Heart left ventricle (tissue), 16 donors: Measurements from ENCODE around the gene TM9SF4. TPM values are rescaled to one million over a fixed set of nuclear protein-coding genes. Genes with fewer than 3 reads are reported as not detected.

Source experiments
- ATAC-seq, 4 donors: fragments of 200-7000 bp; cut with Tn5 transposase; one replicate each; pipeline ENCODE4 v1.9.1; 2020 to 2022; ENCODE audit warnings: moderate library complexity in 4 of 4, mild to moderate bottlenecking in 3 of 4, moderate number of reproducible peaks in 1 of 4
- DNase-seq, 5 donors: peaks; one replicate each; pipeline ENCODE4 v3.0.0-alpha.2; 2020
- H3K27ac ChIP-seq, 12 donors: fragments of 200-600 bp; sonication (generic) in 4 of 12; one replicate each; pipeline versions ENCODE4 v1.5.0 to v1.8.0; 2016 to 2022; ENCODE audit warnings: mild to moderate bottlenecking in 2 of 12
- H3K27me3 ChIP-seq, 9 donors: fragments of 200-600 bp; sonication (generic) in 2 of 9; one replicate each; pipeline versions ENCODE4 v1.5.1 to v1.8.0; 2016 to 2022; ENCODE audit warnings: mild to moderate bottlenecking in 3 of 9
- H3K36me3 ChIP-seq, 9 donors: fragments of 200-600 bp; sonication (generic) in 2 of 9; one replicate each; pipeline versions ENCODE4 v1.5.0 to v1.8.0; 2018 to 2022; ENCODE audit warnings: mild to moderate bottlenecking in 2 of 9
- H3K4me1 ChIP-seq, 12 donors: fragments of 200-600 bp; sonication (generic) in 4 of 12; one replicate each; pipeline versions ENCODE4 v1.5.0 to v1.8.0; 2016 to 2022; ENCODE audit warnings: mild to moderate bottlenecking in 3 of 12
- H3K4me3 ChIP-seq, 12 donors: fragments of 200-600 bp; sonication (generic) in 4 of 12; one replicate each; pipeline versions ENCODE4 v1.5.0 to v1.8.0; 2017 to 2022; ENCODE audit warnings: mild to moderate bottlenecking in 9 of 12, moderate library complexity in 4 of 12
- H3K9me3 ChIP-seq, 12 donors: fragments of 200-600 bp; sonication (generic) in 4 of 12; one replicate each; pipeline versions ENCODE4 v1.5.0 to v1.8.0; 2016 to 2022; ENCODE audit warnings: mild to moderate bottlenecking in 1 of 12
- POLR2A ChIP-seq, 2 donors: fragments of 450-650 bp; IDR thresholded peaks; one replicate each; pipeline ENCODE4 v1.6.1; 2017; ENCODE audit warnings: antibody characterized with exemption in 2 of 2, mild to moderate bottlenecking in 2 of 2, moderate library complexity in 2 of 2
- WGBS, 4 donors: extraction: QIAGEN DNeasy Blood & Tissue Kit in 2 of 4; methylation state at CpG; one replicate each; pipeline versions ENCODE4 v1.1.5 to v1.1.7; 2013 to 2018; 5-methylcytosine and 5-hydroxymethylcytosine counted together
- intact Hi-C, 10 donors: fragments of 100-400 bp; cut with DNase I; formaldehyde crosslinking; loops; one replicate each; pipeline versions ENCODE4 v1.11.1 to v1.14.2; 2022
- polyA plus RNA-seq, 2 donors: library from polyadenylated mRNA; stranded (reverse); fragments of 200-250 nt; gene quantifications; one replicate each; pipeline ENCODE4 v1.2.3, GENCODE V29; 2013
- total RNA-seq, 9 donors: library from RNA; depleted of rRNA in 2 of 9; stranded (reverse); fragments of >200 nt in 2 of 9; fragmentation: NEBNext Ultra II Directional in 3 of 9; extraction: Animal tissue kit (Norgen Biotek cat#: 25700) in 3 of 9; gene quantifications; one replicate each; pipeline versions ENCODE4 v1.1.0 to v1.2.4, GENCODE V29; 2016 to 2023
- TF ChIP-seq, protein P1 (sequence below), 12 donors: fragments of 200-600 bp; sonication (generic) in 4 of 12; IDR thresholded peaks; one replicate each; pipeline versions ENCODE4 v1.5.0 to v1.8.0; 2018 to 2022; ENCODE audit warnings: antibody characterized with exemption in 12 of 12, mild to moderate bottlenecking in 5 of 12
- donor health status: ischemic (EF 13 %, LVEDD 7.1; RV severe dilation, severe dysfunction).
- donor health status: healthy with polysubstance abuse.
- donor health status: DM: no; HTN: yes; CAD: no.
- donor health status: DM: no; HTN: no; CAD: no.
- donor health status: ischemic (EF 25% LVEDD 6.9; RV normal size, moderate dysfunction).
- donor health status: ischemic (EF 25% LVEDD 5.7; RV mildly dilated, moderate dysfunction).
- donor health status: healthy.
- donor health status: DM: yes; HTN: yes; CAD: no.
- donor health status: ischemic (EF 35%, LVEDD 5.7; RV mildly dilated, moderate dysfunction).
- donor health status: nonischemic (EF 11% LVEDD 7.7; RV severe dilation, severe dysfunction).
- donor health status: DM: yes; HTN: yes; CAD: no.
- donor health status: PGD.
- donor health status: ischemic (EF 29% LVEDD 5.4; RV normal size, mild dysfunction).
- donor health status: nonischemic (EF 23%, LVEDD 6.1; RV moderate dilation, normal function).

TM9SF4 gene
- total and polyA plus RNA-seq, 11 donors: 15.7 to 37.9 (median 28.8) TPM

GRCh38 chr20:32123088-32123487 is 13.6 kb downstream of the TM9SF4 start:
- ATAC-seq: no peak
- DNase-seq: no peak
- Histone ChIP-seq H3K27ac (no peak overlapping the region), H3K4me1 (peaks cover 0 to 5% (median 0%) of the 10 kb centered on the region in 12 donors), H3K4me3 (no peak overlapping the region), H3K36me3 (peaks cover 0 to 19% (median 0%) of the 10 kb centered on the region in 9 donors), H3K9me3 (no peaks in the 10 kb centered on the region), H3K27me3 (no peaks in the 10 kb centered on the region)
- 94 to 100% (median 97%) methylated on average over 1 to 4 of the region's 4 CpGs for WGBS, 4 donors
- intact Hi-C loops: no loop called here
- no peak for TF ChIP-seq POLR2A (IDR thresholded peaks at IDR 0.05)
- TF ChIP-seq, protein P1, sequence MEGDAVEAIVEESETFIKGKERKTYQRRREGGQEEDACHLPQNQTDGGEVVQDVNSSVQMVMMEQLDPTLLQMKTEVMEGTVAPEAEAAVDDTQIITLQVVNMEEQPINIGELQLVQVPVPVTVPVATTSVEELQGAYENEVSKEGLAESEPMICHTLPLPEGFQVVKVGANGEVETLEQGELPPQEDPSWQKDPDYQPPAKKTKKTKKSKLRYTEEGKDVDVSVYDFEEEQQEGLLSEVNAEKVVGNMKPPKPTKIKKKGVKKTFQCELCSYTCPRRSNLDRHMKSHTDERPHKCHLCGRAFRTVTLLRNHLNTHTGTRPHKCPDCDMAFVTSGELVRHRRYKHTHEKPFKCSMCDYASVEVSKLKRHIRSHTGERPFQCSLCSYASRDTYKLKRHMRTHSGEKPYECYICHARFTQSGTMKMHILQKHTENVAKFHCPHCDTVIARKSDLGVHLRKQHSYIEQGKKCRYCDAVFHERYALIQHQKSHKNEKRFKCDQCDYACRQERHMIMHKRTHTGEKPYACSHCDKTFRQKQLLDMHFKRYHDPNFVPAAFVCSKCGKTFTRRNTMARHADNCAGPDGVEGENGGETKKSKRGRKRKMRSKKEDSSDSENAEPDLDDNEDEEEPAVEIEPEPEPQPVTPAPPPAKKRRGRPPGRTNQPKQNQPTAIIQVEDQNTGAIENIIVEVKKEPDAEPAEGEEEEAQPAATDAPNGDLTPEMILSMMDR (IDR thresholded peaks at IDR 0.05): no peak

DNA sequence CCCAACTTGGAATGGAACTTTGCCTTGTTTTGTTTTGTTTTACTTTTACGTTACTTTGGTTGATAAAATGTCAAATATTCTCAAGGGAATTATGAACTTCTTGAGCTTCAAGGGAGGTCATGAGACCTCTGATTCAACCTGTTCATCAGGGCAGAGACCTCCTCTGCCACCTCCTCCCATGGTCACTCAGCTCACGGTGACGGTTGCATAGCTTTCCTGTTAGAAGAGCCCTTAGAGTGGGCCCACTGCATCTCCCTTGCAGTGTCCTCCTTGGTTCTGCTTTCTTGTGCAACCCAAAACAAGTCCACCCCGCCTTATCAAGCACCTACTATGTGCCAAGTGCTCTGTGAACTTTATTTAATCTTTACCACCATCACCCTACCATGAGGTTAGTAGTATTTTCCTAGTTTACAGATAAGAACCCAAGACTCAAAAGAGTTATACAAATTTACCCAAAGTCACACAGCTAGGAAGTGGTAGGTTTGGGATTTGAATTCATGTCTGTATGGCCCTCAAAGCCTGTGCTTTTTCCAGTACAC is 15.5 kb downstream of the TM9SF4 start:
- DNase-seq (no peak), ATAC-seq (no peak)
- Histone ChIP-seq H3K9me3 (no peaks in the 10 kb centered on the region), H3K27ac (no peak overlapping the region), H3K4me3 (no peak overlapping the region), H3K4me1 (peaks cover 0 to 2% (median 0%) of the 10 kb centered on the region in 12 donors), H3K36me3 (peaks cover 0 to 13% (median 0%) of the 10 kb centered on the region in 9 donors), H3K27me3 (no peaks in the 10 kb centered on the region)
- intact Hi-C loops: no loop called here
- 91 to 93% (median 92%) methylated on average over 4 of the region's 4 CpGs for WGBS, 4 donors
- TF ChIP-seq POLR2A (IDR thresholded peaks at IDR 0.05): no peak
- TF ChIP-seq, protein P1 (IDR thresholded peaks at IDR 0.05): no peak

- Histone ChIP-seq H3K4me1 (peaks cover 0 to 7% (median 1%) of the 10 kb centered on the region in 12 donors), H3K27ac (no peak overlapping the region), H3K4me3 (no peak overlapping the region), H3K36me3 (peaks cover 0 to 13% (median 0%) of the 10 kb centered on the region in 9 donors), H3K9me3 (no peaks in the 10 kb centered on the region), H3K27me3 (no peaks in the 10 kb centered on the region)
- no peak for TF ChIP-seq POLR2A (IDR thresholded peaks at IDR 0.05)
- TF ChIP-seq, protein P1 (IDR thresholded peaks at IDR 0.05): no peak
- DNase-seq (no peak), ATAC-seq (no peak)
- 94 to 95% (median 95%) methylated on average over 5 of the region's 5 CpGs for WGBS, 4 donors
- intact Hi-C loops: no loop called here
Observed at GRCh38 chr20:32125506-32125905, 16.0 kb downstream of the TM9SF4 start.

GRCh38 chr20:32126919-32127318 is 17.4 kb downstream of the TM9SF4 start:
- Histone ChIP-seq H3K4me3 (no peak overlapping the region), H3K27me3 (no peaks in the 10 kb centered on the region), H3K4me1 (peaks cover 0 to 14% (median 2%) of the 10 kb centered on the region in 12 donors), H3K9me3 (no peaks in the 10 kb centered on the region), H3K27ac (no peak overlapping the region), H3K36me3 (peaks cover 0 to 14% (median 0%) of the 10 kb centered on the region in 9 donors)
- no peak for DNase-seq
- 85 to 98% (median 91%) methylated on average over 8 of the region's 8 CpGs for WGBS, 4 donors
- intact Hi-C loops: no loop called here
- no peak for ATAC-seq
- TF ChIP-seq POLR2A (IDR thresholded peaks at IDR 0.05): no peak
- TF ChIP-seq, protein P1 (IDR thresholded peaks at IDR 0.05): no peak
